Naive thymus-derived CD8-positive, alpha-beta T cell (primary cell): ENCODE data around the gene KNDC1. TPM values are rescaled to one million over a fixed set of nuclear protein-coding genes. Genes with fewer than 3 reads are reported as not detected.

Source experiments
- ATAC-seq, 2 donors: fragments of 150-1000 bp; cut with Tn5 transposase in 1 of 2; sonication (Bioruptor Pico), chemical (Tn5 transposase) in 1 of 2; 1 replicate in 1 of 2; 2 replicates in 1 of 2; pipeline ENCODE4 v1.10.0; 2021; ENCODE audit warnings: mild to moderate bottlenecking in 2 of 2, moderate library complexity in 2 of 2
- POLR2A ChIA-PET: fragments of 350-600 bp; sonication (Branson Sonifier 250); formaldehyde crosslinking; loops from one replicate; lab custom pipeline; 2021; ENCODE audit warnings: antibody characterized with exemption; lab: Charles Lee
- DNase-seq, 10 donors: peaks; one replicate each; pipeline versions ENCODE4 v3.0.0 to v3.0.0-alpha.2; 2020 to 2022
- H3K27ac Mint-ChIP-seq, 10 donors: one replicate each; pipeline ENCODE4 v1.8.0; 2020 to 2022; ENCODE audit warnings: mild to moderate bottlenecking in 10 of 10, mixed read lengths in 10 of 10, moderate library complexity in 4 of 10, inconsistent platforms in 1 of 10
- H3K27me3 Mint-ChIP-seq, 5 donors: one replicate each; pipeline ENCODE4 v1.8.0; 2021 to 2022; ENCODE audit warnings: mixed read lengths in 5 of 5
- H3K36me3 Mint-ChIP-seq, 3 donors: one replicate each; pipeline ENCODE4 v1.8.0; 2020 to 2022; ENCODE audit warnings: mixed read lengths in 3 of 3, mild to moderate bottlenecking in 2 of 3, inconsistent platforms in 1 of 3
- H3K4me1 Mint-ChIP-seq, 4 donors: one replicate each; pipeline ENCODE4 v1.8.0; 2021 to 2022; ENCODE audit warnings: mixed read lengths in 4 of 4
- H3K4me3 Mint-ChIP-seq, 10 donors: one replicate each; pipeline ENCODE4 v1.8.0; 2020 to 2022; ENCODE audit warnings: mild to moderate bottlenecking in 10 of 10, mixed read lengths in 10 of 10, moderate library complexity in 6 of 10, inconsistent platforms in 1 of 10
- H3K9me3 Mint-ChIP-seq, 9 donors: one replicate each; pipeline ENCODE4 v1.8.0; 2020 to 2022; ENCODE audit warnings: mixed read lengths in 9 of 9, mild to moderate bottlenecking in 3 of 9, inconsistent platforms in 1 of 9, moderate library complexity in 1 of 9
- polyA plus RNA-seq, 3 donors: library from polyadenylated mRNA; unstranded; fragments of 300-500 nt; fragmentation: Illumina TruSeq; gene quantifications; one replicate each; pipeline ENCODE4 v1.2.3, GENCODE V29; 2021
- total RNA-seq, 8 experiments: library from RNA in 2 of 8; stranded (reverse) in 2 of 8; gene quantifications; one replicate each; pipeline ENCODE4 v1.2.3 and lab custom pipeline; 2021 to 2026

The KNDC1 gene
- total and polyA plus RNA-seq, 5 experiments from 2014 or later: 0.49 TPM; not detected in 4

GRCh38 chr10:133208466-133208865 is 48.4 kb downstream of the KNDC1 start:
- Mint-ChIP-seq H3K27me3 (peaks cover 0 to 14% (median 3%) of the 10 kb centered on the region in 5 donors), H3K4me1 (peaks cover 0 to 4% (median under 1%) of the 10 kb centered on the region in 4 donors), H3K27ac (no peak overlapping the region), H3K9me3 (no peaks in the 10 kb centered on the region), H3K36me3 (no peaks in the 10 kb centered on the region), H3K4me3 (no peak overlapping the region)
- peak in 1 of 10 donors; percentile 1 for DNase-seq
- ATAC-seq: no peak
- POLR2A ChIA-PET: no interaction called here

- ATAC-seq: no peak
- DNase-seq: peak in 1 of 10 donors; percentile 0
- Mint-ChIP-seq H3K4me1 (peaks cover 0 to 4% (median under 1%) of the 10 kb centered on the region in 4 donors), H3K27ac (no peak overlapping the region), H3K27me3 (peaks cover 0 to 14% (median 5%) of the 10 kb centered on the region in 5 donors), H3K4me3 (no peak overlapping the region), H3K36me3 (no peaks in the 10 kb centered on the region), H3K9me3 (no peaks in the 10 kb centered on the region)
- POLR2A ChIA-PET: no interaction called here
Observed at GRCh38 chr10:133209117-133209516, 49.1 kb downstream of the KNDC1 start.

- no peak overlapping the region for H3K27ac Mint-ChIP-seq
- H3K9me3 Mint-ChIP-seq: no peaks in the 10 kb centered on the region
- peaks cover 0 to 4% (median under 1%) of the 10 kb centered on the region in 4 donors for H3K4me1 Mint-ChIP-seq
- no peaks in the 10 kb centered on the region for H3K36me3 Mint-ChIP-seq
- POLR2A ChIA-PET: interaction anchor here (0.7 kb wide), 1 partner anchor 98 kb away, joined by 10 read pairs; no protein-coding TSS in a partner anchor
- peaks cover 0 to 14% (median 5%) of the 10 kb centered on the region in 5 donors for H3K27me3 Mint-ChIP-seq
- peak in 1 of 10 donors; percentile 6 for DNase-seq
- no peak for ATAC-seq
- H3K4me3 Mint-ChIP-seq: no peak overlapping the region
Observed at GRCh38 chr10:133209641-133210040, 49.6 kb downstream of the KNDC1 start.

- POLR2A ChIA-PET: interaction anchor here (0.7 kb wide), 1 partner anchor 97 kb away, joined by 10 read pairs; no protein-coding TSS in a partner anchor
- Mint-ChIP-seq H3K4me1 (peaks cover 0 to 4% (median under 1%) of the 10 kb centered on the region in 4 donors), H3K27me3 (peaks cover 0 to 14% (median 5%) of the 10 kb centered on the region in 5 donors), H3K4me3 (no peak overlapping the region), H3K9me3 (no peaks in the 10 kb centered on the region), H3K36me3 (no peaks in the 10 kb centered on the region), H3K27ac (peak overlapping the region in 1 of 10 donors; percentile 77)
- ATAC-seq: peak in 1 of 2 donors; percentile 18
- peak in 1 of 10 donors; percentile 1 for DNase-seq
Observed at GRCh38 chr10:133210398-133211140, 50.5 kb downstream of the KNDC1 start.

- POLR2A ChIA-PET: no interaction called here
- peaks cover 0 to 17% (median 9%) of the 10 kb centered on the region in 5 donors for H3K27me3 Mint-ChIP-seq
- ATAC-seq: no peak
- DNase-seq: peak in 1 of 10 donors; percentile 4
- no peak overlapping the region for H3K4me3 Mint-ChIP-seq
- no peaks in the 10 kb centered on the region for H3K9me3 Mint-ChIP-seq
- H3K27ac Mint-ChIP-seq: no peak overlapping the region
- no peaks in the 10 kb centered on the region for H3K36me3 Mint-ChIP-seq
- peaks cover 0 to 4% (median under 1%) of the 10 kb centered on the region in 4 donors for H3K4me1 Mint-ChIP-seq
Observed at GRCh38 chr10:133211141-133211830, 51.3 kb downstream of the KNDC1 start.

- POLR2A ChIA-PET: no interaction called here
- Mint-ChIP-seq H3K4me3 (no peak overlapping the region), H3K27ac (peak overlapping the region in 1 of 10 donors; percentile 37), H3K4me1 (peaks cover 0 to 4% (median under 1%) of the 10 kb centered on the region in 4 donors), H3K9me3 (no peaks in the 10 kb centered on the region), H3K36me3 (no peaks in the 10 kb centered on the region), H3K27me3 (peaks cover 1 to 17% (median 14%) of the 10 kb centered on the region in 5 donors)
- no peak for ATAC-seq
- peak in 1 of 10 donors; percentile 3 for DNase-seq
Observed at GRCh38 chr10:133211959-133212852, 52.2 kb downstream of the KNDC1 start.

GRCh38 chr10:133212853-133213494 is 53.0 kb downstream of the KNDC1 start:
- no peaks in the 10 kb centered on the region for H3K9me3 Mint-ChIP-seq
- H3K36me3 Mint-ChIP-seq: no peaks in the 10 kb centered on the region
- peaks cover 1 to 18% (median 14%) of the 10 kb centered on the region in 5 donors for H3K27me3 Mint-ChIP-seq
- H3K4me3 Mint-ChIP-seq: no peak overlapping the region
- POLR2A ChIA-PET: no interaction called here
- ATAC-seq (no peak), DNase-seq (peak in 1 of 10 donors; percentile 1)
- H3K27ac Mint-ChIP-seq: peak overlapping the region in 1 of 10 donors; percentile 33
- peaks cover 0 to 4% (median under 1%) of the 10 kb centered on the region in 4 donors for H3K4me1 Mint-ChIP-seq

GRCh38 chr10:133213641-133214467 is 53.8 kb downstream of the KNDC1 start:
- peaks cover 3 to 24% (median 14%) of the 10 kb centered on the region in 5 donors for H3K27me3 Mint-ChIP-seq
- POLR2A ChIA-PET: interaction anchor here (0.6 kb wide), 1 partner anchor 234 kb away, joined by 3 read pairs; no protein-coding TSS in a partner anchor

GRCh38 chr10:133214468-133215410 is 54.7 kb downstream of the KNDC1 start:
- H3K4me3 Mint-ChIP-seq: no peak overlapping the region
- H3K4me1 Mint-ChIP-seq: peaks cover 0 to 4% (median under 1%) of the 10 kb centered on the region in 4 donors
- peaks cover 3 to 24% (median 14%) of the 10 kb centered on the region in 5 donors for H3K27me3 Mint-ChIP-seq
- no peak overlapping the region for H3K27ac Mint-ChIP-seq
- DNase-seq (peak in 1 of 10 donors; percentile 2), ATAC-seq (no peak)
- no peaks in the 10 kb centered on the region for H3K36me3 Mint-ChIP-seq
- H3K9me3 Mint-ChIP-seq: no peaks in the 10 kb centered on the region
- POLR2A ChIA-PET: interaction anchor here (0.6 kb wide), 1 partner anchor 233 kb away, joined by 3 read pairs; no protein-coding TSS in a partner anchor

More at GRCh38 chr10:133213641-133214467, 53.8 kb downstream of the KNDC1 start:
- Mint-ChIP-seq H3K36me3 (no peaks in the 10 kb centered on the region), H3K4me1 (peaks cover 0 to 4% (median under 1%) of the 10 kb centered on the region in 4 donors), H3K27ac (no peak overlapping the region), H3K4me3 (no peak overlapping the region), H3K9me3 (no peaks in the 10 kb centered on the region)
- DNase-seq (peak in 1 of 10 donors; percentile 2), ATAC-seq (no peak)

- peaks cover 3 to 22% (median 14%) of the 10 kb centered on the region in 5 donors for H3K27me3 Mint-ChIP-seq
- ATAC-seq (no peak), DNase-seq (peak in 1 of 10 donors; percentile 1)
- no peaks in the 10 kb centered on the region for H3K36me3 Mint-ChIP-seq
- no peaks in the 10 kb centered on the region for H3K9me3 Mint-ChIP-seq
- H3K4me3 Mint-ChIP-seq: no peak overlapping the region
- H3K27ac Mint-ChIP-seq: no peak overlapping the region
- POLR2A ChIA-PET: no interaction called here
- H3K4me1 Mint-ChIP-seq: peaks cover 0 to under 1% (median under 1%) of the 10 kb centered on the region in 4 donors
Observed at GRCh38 chr10:133215586-133215985, 55.6 kb downstream of the KNDC1 start.
